IPS DF 6.9 (cell line): Measurements from ENCODE around the gene EEF1AKMT1.

Source experiments
- DNase-seq: peaks from one replicate; pipeline ENCODE4 v3.0.0-alpha.2; 2013; ENCODE audit warnings: low read depth, low spot score
- H3K27ac ChIP-seq: one replicate; pipeline ENCODE4 v1.5.1; 2013; ENCODE audit warnings: low read length, control low read depth
- H3K27me3 ChIP-seq: 2 replicates; pipeline ENCODE4 v1.6.1; 2013; ENCODE audit warnings: mild to moderate bottlenecking, low read length; ENCODE audit not compliant: control insufficient read depth, insufficient read depth
- H3K36me3 ChIP-seq: 2 replicates; pipeline ENCODE4 v1.6.1; 2013; ENCODE audit warnings: low read length; ENCODE audit not compliant: control insufficient read depth, insufficient read depth
- H3K4me1 ChIP-seq: 2 replicates; pipeline ENCODE4 v1.6.1; 2013; ENCODE audit warnings: low read length; ENCODE audit not compliant: control insufficient read depth, insufficient read depth
- H3K4me3 ChIP-seq: 2 replicates; pipeline ENCODE4 v1.5.1; 2013; ENCODE audit warnings: mild to moderate bottlenecking, low read length
- H3K9me3 ChIP-seq: 2 replicates; pipeline ENCODE4 v1.6.1; 2013; ENCODE audit warnings: low read length, inconsistent platforms; ENCODE audit not compliant: control insufficient read depth, insufficient read depth
- WGBS: extraction: QIAGEN DNeasy Blood & Tissue Kit; methylation state at CpG from one replicate; pipeline ENCODE4 v1.1.7; 2013; ENCODE audit warnings: mixed read lengths, missing lambda C conversion rate; ENCODE audit not compliant: insufficient read length, insufficient coverage; 5-methylcytosine and 5-hydroxymethylcytosine counted together

Gene EEF1AKMT1

DNA sequence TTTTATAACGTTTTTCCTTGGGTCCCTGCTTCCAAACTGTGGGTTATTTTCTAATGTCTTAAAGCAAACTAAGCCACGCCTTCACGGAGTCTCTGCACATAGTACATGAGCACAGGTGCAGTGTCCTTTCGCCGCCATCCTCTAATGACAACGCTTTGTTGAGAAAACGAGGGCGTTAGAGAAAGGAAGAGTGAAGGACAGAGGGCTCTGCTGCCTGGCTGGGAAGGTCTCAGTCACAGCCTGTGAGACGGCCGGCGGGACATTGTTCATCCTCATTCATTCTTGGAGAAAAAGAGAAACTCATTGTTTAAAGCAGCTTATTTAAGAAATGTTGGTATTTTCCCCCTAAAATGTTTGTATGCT, 60.8 kb downstream of the EEF1AKMT1 start:
- WGBS = no CpG with 5 or more reads among the region's 11 CpGs
- DNase-seq = no peak
- Histone ChIP-seq H3K36me3 (no peaks in the 10 kb centered on the region), H3K27me3 (no peaks in the 10 kb centered on the region), H3K4me3 (no peak overlapping the region), H3K4me1 (0 out of 2 replicates have a peak, but pooled peaks cover 1% of the 10 kb centered on the region), H3K27ac (no peak overlapping the region), H3K9me3 (no peaks in the 10 kb centered on the region)

DNA sequence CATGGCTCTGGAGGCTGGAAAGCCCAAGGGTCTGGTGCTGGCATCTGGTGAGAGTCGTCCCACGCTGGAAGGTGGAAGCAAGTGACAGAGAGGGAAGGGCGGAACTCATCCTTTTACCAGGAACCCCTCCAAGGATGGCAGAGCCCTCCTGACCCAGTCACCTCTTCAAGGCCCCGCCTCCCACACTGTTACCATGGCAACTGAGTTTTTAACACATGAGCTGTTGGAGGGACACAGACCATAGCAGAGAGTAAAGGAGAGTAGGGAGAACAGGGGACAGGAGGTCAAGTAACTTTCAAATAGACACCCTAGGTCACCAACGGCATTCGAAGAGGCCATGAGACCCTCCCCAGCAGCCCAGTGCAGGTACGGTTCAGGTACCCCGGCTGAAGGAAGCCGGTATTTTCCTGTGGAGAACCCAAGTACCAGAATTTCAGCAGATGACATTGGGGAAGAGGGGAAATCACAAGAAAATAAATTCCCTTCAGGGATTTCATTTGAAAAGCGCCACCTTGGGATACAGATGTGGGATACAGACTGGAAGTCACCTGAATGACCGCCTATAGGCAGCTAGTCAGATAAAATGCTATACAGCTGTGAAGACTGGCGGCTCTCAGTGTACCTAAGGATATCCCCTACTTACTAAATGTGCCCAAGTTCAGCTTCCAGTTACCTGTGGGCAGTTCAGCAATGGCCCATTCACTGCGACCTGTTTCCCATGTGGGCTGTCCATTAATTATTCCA, 62.3 kb downstream of the EEF1AKMT1 start:
- H3K9me3 ChIP-seq = no peaks in the 10 kb centered on the region
- 0 out of 2 replicates have a peak, but pooled peaks cover 1% of the 10 kb centered on the region for H3K4me1 ChIP-seq
- H3K27ac ChIP-seq = no peak overlapping the region
- H3K36me3 ChIP-seq = no peaks in the 10 kb centered on the region
- DNase-seq = no peak
- no CpG with 5 or more reads among the region's 13 CpGs for WGBS
- H3K4me3 ChIP-seq = no peak overlapping the region
- H3K27me3 ChIP-seq = no peaks in the 10 kb centered on the region

DNA sequence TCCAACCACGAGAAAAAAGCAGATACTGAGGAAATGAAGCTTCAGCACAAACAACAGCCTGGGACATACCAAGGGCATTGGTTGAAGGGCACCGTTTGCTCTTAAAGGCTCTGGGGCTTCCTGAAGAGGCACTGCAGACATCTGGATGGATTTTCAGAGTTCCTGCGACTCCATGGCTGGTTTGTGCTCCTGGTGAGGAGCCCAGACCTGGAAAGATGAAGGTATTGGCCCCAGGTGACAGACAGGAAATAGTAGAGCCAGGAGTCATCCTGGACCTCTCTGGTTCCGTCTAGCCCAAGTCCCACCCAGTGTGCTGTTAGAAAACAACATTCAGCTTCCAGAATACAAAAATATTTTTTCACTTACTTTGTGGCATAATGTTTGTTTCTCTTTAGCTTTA, 64.0 kb downstream of the EEF1AKMT1 start:
- WGBS = no CpG with 5 or more reads among the region's 4 CpGs
- Histone ChIP-seq H3K4me3 (no peak overlapping the region), H3K27ac (no peak overlapping the region), H3K9me3 (no peaks in the 10 kb centered on the region), H3K4me1 (peaks cover 1% of the 10 kb centered on the region; the same call in 1 of the 2 replicates), H3K36me3 (no peaks in the 10 kb centered on the region), H3K27me3 (no peaks in the 10 kb centered on the region)
- DNase-seq = no peak

DNA sequence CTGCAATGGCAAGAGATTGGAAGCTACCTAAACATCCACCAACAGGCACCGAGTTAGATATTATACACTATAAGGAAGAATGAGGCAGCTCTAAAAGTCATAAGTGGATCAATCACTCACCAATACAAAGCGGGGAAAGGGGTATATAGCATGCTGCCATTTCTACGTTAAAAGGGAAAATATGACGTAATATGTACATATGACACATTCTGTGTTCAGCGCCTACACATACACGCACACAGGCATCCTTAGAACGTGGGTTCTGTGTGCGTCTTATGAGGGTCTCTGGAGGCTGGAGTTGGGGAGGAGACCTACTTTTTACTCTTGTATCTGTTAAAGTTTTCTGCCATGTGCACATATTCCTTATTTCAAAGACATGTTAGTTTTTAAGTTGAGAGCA, 64.4 kb downstream of the EEF1AKMT1 start:
- H3K27ac ChIP-seq = no peak overlapping the region
- no peak overlapping the region for H3K4me3 ChIP-seq
- no CpG with 5 or more reads among the region's 8 CpGs for WGBS
- DNase-seq = no peak
- H3K4me1 ChIP-seq = peaks cover 1% of the 10 kb centered on the region; the same call in 1 of the 2 replicates
- no peaks in the 10 kb centered on the region for H3K27me3 ChIP-seq
- H3K9me3 ChIP-seq = no peaks in the 10 kb centered on the region
- H3K36me3 ChIP-seq = no peaks in the 10 kb centered on the region

DNA sequence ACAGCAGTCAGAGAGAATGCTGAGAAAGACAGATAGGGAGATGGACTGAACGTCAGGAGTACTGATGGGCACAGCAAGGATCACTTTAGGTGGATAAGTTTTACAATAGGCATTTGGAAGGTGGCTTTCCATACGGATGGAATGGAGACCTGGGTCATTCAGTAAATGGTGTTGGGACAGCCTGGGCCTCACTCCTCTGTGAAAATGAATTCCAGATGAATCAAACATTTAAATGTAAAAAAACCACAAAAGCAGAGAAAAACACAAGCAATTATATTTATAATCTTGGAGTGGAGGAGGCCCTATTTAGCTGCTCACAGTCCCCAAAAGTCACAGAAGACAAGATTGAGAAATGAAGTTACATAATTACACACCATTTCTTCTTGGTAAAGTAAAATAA, 65.5 kb downstream of the EEF1AKMT1 start:
- no peak for DNase-seq
- Histone ChIP-seq H3K36me3 (no peaks in the 10 kb centered on the region), H3K4me1 (peaks cover 1% of the 10 kb centered on the region; the same call in 1 of the 2 replicates), H3K4me3 (no peak overlapping the region), H3K27me3 (no peaks in the 10 kb centered on the region; the same call in 1 of the 2 replicates), H3K9me3 (no peaks in the 10 kb centered on the region), H3K27ac (no peak overlapping the region)
- no CpG with 5 or more reads among the region's 2 CpGs for WGBS

DNA sequence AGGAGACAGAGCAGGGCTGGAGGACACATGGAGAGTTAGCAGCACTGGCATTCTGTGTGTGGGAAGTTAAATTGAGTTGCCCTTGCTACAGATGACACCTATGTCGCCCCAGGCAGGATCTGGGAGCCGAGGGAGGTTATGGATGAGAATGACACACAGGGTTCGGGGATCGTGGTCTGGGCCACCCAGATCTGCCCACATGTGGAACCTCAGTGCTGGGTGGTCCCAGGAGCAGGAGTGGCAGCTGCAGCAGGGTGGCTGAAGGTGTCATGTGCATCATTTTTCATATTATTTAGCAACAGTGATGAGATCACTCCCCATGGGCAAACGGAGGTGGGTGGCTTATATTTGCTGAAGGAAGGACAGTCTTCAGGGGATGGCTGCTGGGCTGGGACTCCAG, 67.1 kb downstream of the EEF1AKMT1 start:
- H3K27ac ChIP-seq = no peak overlapping the region
- no peak overlapping the region for H3K4me3 ChIP-seq
- peaks cover 10% of the 10 kb centered on the region for H3K27me3 ChIP-seq
- DNase-seq = no peak
- WGBS = no CpG with 5 or more reads among the region's 5 CpGs
- H3K36me3 ChIP-seq = no peaks in the 10 kb centered on the region
- H3K9me3 ChIP-seq = no peaks in the 10 kb centered on the region
- H3K4me1 ChIP-seq = peaks cover 1% of the 10 kb centered on the region; the same call in 1 of the 2 replicates

DNA sequence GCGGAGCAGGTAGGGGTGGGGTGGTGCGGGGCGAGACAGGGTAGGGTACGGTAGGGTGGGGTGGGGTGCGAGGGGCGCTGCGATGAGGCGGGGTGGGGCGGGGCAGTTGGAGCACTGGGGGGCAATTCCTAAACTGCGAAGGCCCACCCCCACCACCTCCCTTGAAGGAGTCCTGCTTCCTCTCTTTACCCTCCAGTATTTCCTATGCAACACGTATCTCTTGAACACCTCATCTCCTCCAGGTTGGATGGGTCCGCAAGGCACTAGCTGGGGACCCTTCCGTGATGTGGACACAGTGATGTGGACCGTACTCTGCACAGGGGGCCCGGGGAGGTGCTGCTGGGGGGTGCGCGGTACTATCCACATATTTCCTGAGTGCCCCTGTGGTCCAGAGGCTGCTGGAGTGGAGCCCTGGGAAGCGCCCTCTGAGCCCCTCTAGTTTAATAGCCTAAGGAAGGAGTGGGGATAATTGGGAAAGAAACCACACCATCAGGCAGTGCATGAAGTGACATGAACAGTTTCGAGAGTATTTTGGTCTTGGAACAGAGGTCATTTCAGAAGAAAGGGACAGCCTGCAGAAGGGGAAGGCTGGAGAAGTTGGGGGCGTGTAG, 69.2 kb downstream of the EEF1AKMT1 start:
- Histone ChIP-seq H3K9me3 (no peaks in the 10 kb centered on the region), H3K27me3 (peaks cover 10% of the 10 kb centered on the region), H3K4me1 (no peaks in the 10 kb centered on the region; the same call in 1 of the 2 replicates), H3K27ac (no peak overlapping the region), H3K4me3 (peak overlapping the region; percentile 38; the same call in 1 of the 2 replicates), H3K36me3 (no peaks in the 10 kb centered on the region)
- DNase-seq = no peak
- no CpG with 5 or more reads among the region's 20 CpGs for WGBS

DNA sequence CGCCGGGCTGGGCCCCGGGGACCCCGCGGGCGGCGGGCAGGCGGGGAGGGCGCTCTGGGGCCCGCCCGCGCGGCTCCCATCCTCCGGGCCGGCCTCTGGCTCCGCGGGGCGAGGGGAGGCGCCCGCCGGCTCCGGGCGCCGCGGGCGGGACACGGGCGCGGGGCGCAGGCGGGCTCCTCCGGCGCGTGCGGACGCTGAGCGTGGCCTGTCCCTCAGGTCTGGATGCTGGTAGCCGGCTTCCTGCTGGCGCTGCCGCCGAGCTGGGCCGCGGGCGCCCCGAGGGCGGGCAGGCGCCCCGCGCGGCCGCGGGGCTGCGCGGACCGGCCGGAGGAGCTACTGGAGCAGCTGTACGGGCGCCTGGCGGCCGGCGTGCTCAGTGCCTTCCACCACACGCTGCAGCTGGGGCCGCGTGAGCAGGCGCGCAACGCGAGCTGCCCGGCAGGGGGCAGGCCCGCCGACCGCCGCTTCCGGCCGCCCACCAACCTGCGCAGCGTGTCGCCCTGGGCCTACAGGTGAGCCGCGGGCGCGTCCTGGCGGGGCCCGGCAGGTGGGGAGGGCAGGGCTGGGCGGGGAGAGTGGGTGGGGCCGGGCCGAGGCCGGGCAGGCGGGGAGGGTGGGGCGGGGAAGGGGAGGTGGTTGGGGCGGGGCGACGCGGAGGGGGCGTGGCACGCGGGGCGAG, 69.8 kb downstream of the EEF1AKMT1 start:
- no CpG with 5 or more reads among the region's 98 CpGs for WGBS
- Histone ChIP-seq H3K4me3 (peak overlapping the region; percentile 85), H3K4me1 (no peaks in the 10 kb centered on the region; the same call in 1 of the 2 replicates), H3K27me3 (peaks cover 10% of the 10 kb centered on the region), H3K9me3 (no peaks in the 10 kb centered on the region), H3K36me3 (no peaks in the 10 kb centered on the region), H3K27ac (no peak overlapping the region)
- DNase-seq = no peak

DNA sequence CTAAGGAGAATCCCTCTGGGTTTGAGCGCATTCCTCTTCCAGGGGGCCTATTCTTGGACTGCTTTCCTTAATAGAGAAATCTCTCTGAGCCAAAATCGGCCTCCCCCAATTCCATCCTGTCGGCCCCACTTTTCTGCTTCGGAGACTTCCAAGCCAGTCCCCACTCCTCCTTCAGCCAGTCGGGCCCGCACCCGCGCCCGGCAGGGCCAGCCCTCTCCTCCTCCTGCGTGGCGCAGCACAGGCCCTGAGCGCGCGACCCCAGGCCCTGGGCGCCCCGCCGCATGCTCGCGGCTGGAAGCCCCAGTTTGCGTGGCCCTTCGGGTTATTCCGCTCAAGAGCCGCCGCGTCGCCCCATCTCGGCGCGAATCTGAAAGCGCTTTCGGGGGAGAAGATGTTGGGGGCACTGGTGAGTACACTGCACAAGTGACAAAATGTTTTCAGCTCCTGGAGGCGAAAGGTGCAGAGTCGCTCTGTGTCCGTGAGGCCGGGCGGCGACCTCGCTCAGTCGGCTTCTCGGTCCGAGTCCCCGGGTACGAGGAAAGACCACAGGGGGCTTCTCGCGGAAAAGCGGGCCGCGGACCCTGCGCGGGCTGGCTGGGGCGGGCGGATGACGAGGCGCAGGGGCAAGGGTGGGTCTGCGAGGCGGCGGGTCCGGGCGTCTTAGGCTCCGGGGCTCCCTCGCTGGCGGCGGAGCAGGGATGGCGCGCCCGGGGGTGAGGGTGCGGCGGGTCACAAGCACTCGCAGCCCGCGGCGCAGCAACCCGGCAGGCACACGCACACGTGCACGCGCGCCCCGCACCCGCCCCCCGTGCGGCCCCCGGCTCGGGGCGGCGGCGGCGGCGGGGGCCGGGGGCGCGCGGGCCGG, 70.6 kb downstream of the EEF1AKMT1 start, which contains the start of gene IL17D:
Gene IL17D, plus strand, starts transcription at position 785 of the 865 bp plus-strand sequence. CDS start 303 bp downstream, outside the sequence.
- no peak within 1 kb of the TSS for H3K27ac ChIP-seq

DNA sequence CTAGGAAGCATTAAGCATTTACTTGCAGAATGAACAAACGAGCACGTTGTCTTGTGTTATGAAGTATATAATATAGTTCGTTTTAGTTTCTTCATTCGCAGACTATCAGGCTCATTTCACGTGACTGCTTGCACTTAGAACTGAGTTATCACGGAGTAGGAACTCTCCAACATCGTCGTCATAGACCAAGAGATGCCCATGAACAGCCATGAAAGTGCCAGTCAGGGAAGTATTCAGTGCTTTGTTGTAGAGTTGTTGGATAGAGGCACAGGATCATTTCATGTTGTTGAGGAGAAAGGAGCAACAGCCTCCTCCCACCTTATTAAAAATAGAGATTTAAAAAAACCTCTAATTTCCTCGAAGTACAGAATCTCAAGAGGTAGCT, 71.2 kb downstream of the EEF1AKMT1 start:
- Histone ChIP-seq H3K9me3 (no peaks in the 10 kb centered on the region), H3K27me3 (peaks cover 10% of the 10 kb centered on the region), H3K4me1 (no peaks in the 10 kb centered on the region; the same call in 1 of the 2 replicates), H3K27ac (no peak overlapping the region), H3K4me3 (no peak overlapping the region), H3K36me3 (no peaks in the 10 kb centered on the region)
- no CpG with 5 or more reads among the region's 9 CpGs for WGBS
- no peak for DNase-seq

More for the DNA sequence above, 70.6 kb downstream of the EEF1AKMT1 start, which contains the start of gene IL17D:
- Histone ChIP-seq H3K27me3 (peaks cover 10% of the 10 kb centered on the region), H3K4me1 (no peaks in the 10 kb centered on the region; the same call in 1 of the 2 replicates), H3K9me3 (no peaks in the 10 kb centered on the region), H3K4me3 (peak within 1 kb of the TSS; percentile 85), H3K36me3 (no peaks in the 10 kb centered on the region)
- DNase-seq = no peak
- WGBS = no CpG with 5 or more reads among the region's 94 CpGs
